Pancreas (tissue), 10 donors: ENCODE measurements around the gene EPHA4. TPM values are rescaled to one million over a fixed set of nuclear protein-coding genes. Genes with fewer than 3 reads are reported as not detected.

Experiments
- ATAC-seq, 4 donors: fragments of 200-7000 bp; cut with Tn5 transposase; one replicate each; pipeline versions ENCODE4 v1.8.0 to v1.9.1; 2020; ENCODE audit warnings: mild to moderate bottlenecking in 4 of 4, moderate library complexity in 4 of 4
- DNase-seq, 6 donors: peaks; one replicate each; pipeline ENCODE4 v3.0.0-alpha.2; 2020
- FAIRE-seq: peaks from 2 replicates; lab custom pipeline; 2012; peaks lifted over from hg19 to GRCh38; lab: Jason Lieb, UNC
- H3K27ac ChIP-seq, 4 donors: fragments of 200-600 bp; sonication (generic); 1 replicate in 3 of 4; 2 replicates in 1 of 4; pipeline versions ENCODE4 v1.5.0 to v1.8.0; 2020
- H3K27me3 ChIP-seq, 4 donors: fragments of 200-600 bp; one replicate each; pipeline ENCODE4 v1.8.0; 2021
- H3K36me3 ChIP-seq, 3 donors: fragments of 200-600 bp; sonication (generic) in 1 of 3; one replicate each; pipeline versions ENCODE4 v1.5.0 to v1.8.0; 2020 to 2021
- H3K4me1 ChIP-seq, 3 donors: fragments of 200-600 bp; one replicate each; pipeline ENCODE4 v1.8.0; 2021
- H3K4me3 ChIP-seq, 4 donors: fragments of 200-600 bp; sonication (generic) in 2 of 4; one replicate each; pipeline versions ENCODE4 v1.5.0 to v1.8.0; 2020 to 2021
- H3K9me3 ChIP-seq, 4 donors: fragments of 200-600 bp; one replicate each; pipeline ENCODE4 v1.8.0; 2021
- WGBS, 2 donors: extraction: QIAGEN DNeasy Blood & Tissue Kit; methylation state at CpG; one replicate each; pipeline ENCODE4 v1.1.7; 2013; 5-methylcytosine and 5-hydroxymethylcytosine counted together
- intact Hi-C, 3 donors: fragments of 100-400 bp; cut with DNase I; formaldehyde crosslinking; loops; one replicate each; pipeline versions ENCODE4 v1.11.1 to v1.14.2; 2022
- polyA plus RNA-seq, 2 donors: library from polyadenylated mRNA; stranded (reverse); fragments of 200-250 nt; gene quantifications; one replicate each; pipeline ENCODE4 v1.2.3, GENCODE V29; 2013
- total RNA-seq, 6 donors: library from RNA; stranded (reverse); fragmentation: NEBNext Ultra II Directional in 4 of 6; extraction: Animal tissue kit (Norgen Biotek cat#: 25700) in 4 of 6; gene quantifications; one replicate each; pipeline versions ENCODE4 v1.2.1 to v1.2.4, GENCODE V29; 2021 to 2023
- TF ChIP-seq, protein P1 (sequence below), 4 donors: fragments of 200-600 bp; sonication (generic) in 3 of 4; IDR thresholded peaks; one replicate each; pipeline versions ENCODE4 v1.5.0 to v1.8.0; 2021; ENCODE audit warnings: antibody characterized with exemption in 4 of 4
- donor health status: healthy with polysubstance abuse.
- donor health status: DM: no; HTN: no; CAD: no; lungs with moderate emphysema.
- donor health status: DM: no; HTN: no; CAD: no.
- donor health status: control.
- donor health status: control.
- donor health status: Bipolar disorder and iron deficiency.
- donor health status: DM: yes; HTN: yes; CAD: no.
- donor health status: DM: no; HTN: no; CAD: no.
- donor health status: DM: no; HTN: no; CAD: no.
- donor health status: DM: yes; HTN: yes; CAD: no.

Gene EPHA4
- total and polyA plus RNA-seq, 8 donors = 1.1 to 2.3 (median 1.4) TPM

DNA sequence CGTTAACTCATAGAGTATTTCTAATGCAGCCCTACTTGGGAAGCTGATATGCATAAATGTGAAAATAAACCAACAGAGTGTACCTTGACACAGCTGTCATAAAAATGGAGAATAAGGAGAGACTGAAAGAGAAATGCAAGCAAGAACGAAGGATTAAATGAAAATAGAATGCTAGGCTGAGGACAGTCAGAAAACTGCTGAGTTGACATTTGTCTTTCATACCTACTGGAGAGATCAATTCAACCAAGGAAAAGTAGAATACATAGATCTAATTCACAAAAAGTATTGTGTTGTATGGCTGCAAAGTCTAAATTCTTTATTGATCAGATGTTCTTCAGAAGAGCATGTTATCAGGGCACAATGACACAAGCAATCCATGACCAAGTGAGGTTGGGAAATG is 112.0 kb downstream of the EPHA4 start:
- DNase-seq (no peak), ATAC-seq (no peak), FAIRE-seq (no peak)
- Histone ChIP-seq H3K27ac (no peak overlapping the region), H3K9me3 (no peaks in the 10 kb centered on the region), H3K4me1 (no peaks in the 10 kb centered on the region), H3K4me3 (no peak overlapping the region), H3K27me3 (no peaks in the 10 kb centered on the region), H3K36me3 (no peaks in the 10 kb centered on the region)
- TF ChIP-seq, protein P1, sequence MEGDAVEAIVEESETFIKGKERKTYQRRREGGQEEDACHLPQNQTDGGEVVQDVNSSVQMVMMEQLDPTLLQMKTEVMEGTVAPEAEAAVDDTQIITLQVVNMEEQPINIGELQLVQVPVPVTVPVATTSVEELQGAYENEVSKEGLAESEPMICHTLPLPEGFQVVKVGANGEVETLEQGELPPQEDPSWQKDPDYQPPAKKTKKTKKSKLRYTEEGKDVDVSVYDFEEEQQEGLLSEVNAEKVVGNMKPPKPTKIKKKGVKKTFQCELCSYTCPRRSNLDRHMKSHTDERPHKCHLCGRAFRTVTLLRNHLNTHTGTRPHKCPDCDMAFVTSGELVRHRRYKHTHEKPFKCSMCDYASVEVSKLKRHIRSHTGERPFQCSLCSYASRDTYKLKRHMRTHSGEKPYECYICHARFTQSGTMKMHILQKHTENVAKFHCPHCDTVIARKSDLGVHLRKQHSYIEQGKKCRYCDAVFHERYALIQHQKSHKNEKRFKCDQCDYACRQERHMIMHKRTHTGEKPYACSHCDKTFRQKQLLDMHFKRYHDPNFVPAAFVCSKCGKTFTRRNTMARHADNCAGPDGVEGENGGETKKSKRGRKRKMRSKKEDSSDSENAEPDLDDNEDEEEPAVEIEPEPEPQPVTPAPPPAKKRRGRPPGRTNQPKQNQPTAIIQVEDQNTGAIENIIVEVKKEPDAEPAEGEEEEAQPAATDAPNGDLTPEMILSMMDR (IDR thresholded peaks at IDR 0.05) = no peak
- intact Hi-C loops = no loop called here
- 85 to 92% methylated on average over 2 of the region's 2 CpGs for whole genome bisulfite sequencing, 2 donors

DNA sequence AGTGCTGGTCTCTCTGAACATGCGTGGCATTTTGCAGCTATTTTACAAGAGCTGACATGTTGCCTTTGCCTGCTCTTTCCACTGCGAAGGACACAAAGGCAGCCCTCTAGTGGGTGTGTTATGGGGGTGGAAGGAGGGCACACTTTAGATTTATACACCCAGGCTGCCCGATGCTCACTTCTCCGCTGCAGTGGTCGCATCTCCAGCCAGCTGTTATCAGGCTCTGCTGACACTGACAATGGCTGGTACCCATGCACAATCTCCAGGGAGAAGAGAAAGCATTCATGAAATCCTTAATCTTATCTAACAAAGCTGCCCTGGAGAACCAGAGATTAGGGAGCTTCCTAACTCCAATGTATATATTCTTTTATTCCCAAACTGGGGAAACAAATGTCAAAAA is 113.5 kb downstream of the EPHA4 start:
- Histone ChIP-seq H3K4me1 (no peaks in the 10 kb centered on the region), H3K36me3 (no peaks in the 10 kb centered on the region), H3K4me3 (no peak overlapping the region), H3K9me3 (no peaks in the 10 kb centered on the region), H3K27ac (no peak overlapping the region), H3K27me3 (no peaks in the 10 kb centered on the region)
- TF ChIP-seq, protein P1 (IDR thresholded peaks at IDR 0.05) = no peak
- intact Hi-C loops = no loop called here
- no peak for ATAC-seq
- WGBS, 2 donors = 76 to 77% methylated on average over 5 of the region's 5 CpGs
- no peak for DNase-seq
- no peak for FAIRE-seq

DNA sequence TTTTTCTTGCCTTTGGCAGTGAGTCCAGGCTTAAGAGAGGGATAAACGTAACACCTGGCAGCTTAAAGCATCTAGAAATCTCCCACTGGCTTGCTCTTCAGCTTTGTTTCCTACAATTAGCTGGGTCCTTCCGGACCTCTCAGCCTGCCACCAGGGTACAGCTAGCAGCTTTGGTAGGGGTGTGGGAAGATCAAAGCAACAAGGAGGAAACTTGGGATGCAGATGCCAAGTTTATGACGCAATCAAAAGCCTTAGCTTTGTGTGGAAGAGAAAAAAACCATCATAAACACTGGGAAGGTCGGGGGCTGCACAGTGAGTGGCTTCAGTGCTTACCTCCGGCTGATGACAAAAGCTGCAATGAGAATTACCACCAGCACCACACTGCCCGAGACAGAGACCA is 116.9 kb downstream of the EPHA4 start:
- no peaks in the 10 kb centered on the region for H3K9me3 ChIP-seq

DNA sequence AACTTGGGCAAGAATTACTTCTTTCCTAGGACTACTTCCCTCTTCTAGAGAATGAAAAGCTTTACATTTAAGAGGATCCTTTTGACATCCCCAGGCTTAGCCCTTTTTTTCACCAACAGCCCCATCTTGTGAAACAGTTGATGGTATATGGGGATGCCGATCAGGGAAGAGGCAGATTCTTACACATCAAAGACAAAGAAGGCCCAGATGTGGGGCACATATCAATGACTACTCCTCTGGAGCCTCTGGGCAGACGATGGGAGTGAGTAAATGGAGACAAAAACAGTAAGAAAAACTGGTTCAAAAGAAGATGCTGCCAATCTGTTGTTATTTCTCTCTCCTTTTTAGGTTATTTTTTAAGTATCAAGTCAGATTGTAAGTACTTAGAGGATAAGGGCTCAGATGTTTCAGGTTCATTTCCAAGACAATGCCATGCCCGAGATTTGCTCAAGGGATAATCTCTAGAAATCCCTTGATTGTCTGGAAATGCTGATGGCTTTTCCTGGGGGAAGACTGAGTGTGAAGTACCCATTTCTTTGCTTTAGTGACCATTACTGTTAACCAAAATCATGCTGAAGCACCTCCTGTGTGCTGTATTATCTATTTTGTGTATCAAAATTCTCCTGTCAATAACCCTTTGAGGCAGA is 117.5 kb downstream of the EPHA4 start:
- DNase-seq (no peak), FAIRE-seq (no peak), ATAC-seq (no peak)
- Histone ChIP-seq H3K4me3 (no peak overlapping the region), H3K27me3 (no peaks in the 10 kb centered on the region), H3K27ac (no peak overlapping the region), H3K4me1 (no peaks in the 10 kb centered on the region), H3K9me3 (no peaks in the 10 kb centered on the region), H3K36me3 (no peaks in the 10 kb centered on the region)
- 80 to 85% methylated on average over 3 of the region's 3 CpGs for WGBS, 2 donors
- TF ChIP-seq, protein P1 (IDR thresholded peaks at IDR 0.05) = no peak
- intact Hi-C loops = no loop called here

More for the DNA sequence above, 116.9 kb downstream of the EPHA4 start:
- intact Hi-C loops = no loop called here
- Histone ChIP-seq H3K27ac (no peak overlapping the region), H3K36me3 (no peaks in the 10 kb centered on the region), H3K27me3 (no peaks in the 10 kb centered on the region), H3K4me3 (no peak overlapping the region), H3K4me1 (no peaks in the 10 kb centered on the region)
- TF ChIP-seq, protein P1 (IDR thresholded peaks at IDR 0.05) = no peak
- no peak for DNase-seq
- WGBS, 2 donors = 74 to 84% methylated on average over 6 of the region's 6 CpGs
- ATAC-seq = no peak
- FAIRE-seq = no peak
